ENCODE results near the gene UBXN4. TPM values are rescaled to one million over a fixed set of nuclear protein-coding genes. Genes with fewer than 3 reads are reported as not detected.
"Not testable (repeated sequence)": the region's sequence is repeated elsewhere in the genome, so short reads cannot be mapped to it uniquely, and the experiment has no call there.

UBXN4 gene
- 65.8 TPM for total RNA-seq

DNA sequence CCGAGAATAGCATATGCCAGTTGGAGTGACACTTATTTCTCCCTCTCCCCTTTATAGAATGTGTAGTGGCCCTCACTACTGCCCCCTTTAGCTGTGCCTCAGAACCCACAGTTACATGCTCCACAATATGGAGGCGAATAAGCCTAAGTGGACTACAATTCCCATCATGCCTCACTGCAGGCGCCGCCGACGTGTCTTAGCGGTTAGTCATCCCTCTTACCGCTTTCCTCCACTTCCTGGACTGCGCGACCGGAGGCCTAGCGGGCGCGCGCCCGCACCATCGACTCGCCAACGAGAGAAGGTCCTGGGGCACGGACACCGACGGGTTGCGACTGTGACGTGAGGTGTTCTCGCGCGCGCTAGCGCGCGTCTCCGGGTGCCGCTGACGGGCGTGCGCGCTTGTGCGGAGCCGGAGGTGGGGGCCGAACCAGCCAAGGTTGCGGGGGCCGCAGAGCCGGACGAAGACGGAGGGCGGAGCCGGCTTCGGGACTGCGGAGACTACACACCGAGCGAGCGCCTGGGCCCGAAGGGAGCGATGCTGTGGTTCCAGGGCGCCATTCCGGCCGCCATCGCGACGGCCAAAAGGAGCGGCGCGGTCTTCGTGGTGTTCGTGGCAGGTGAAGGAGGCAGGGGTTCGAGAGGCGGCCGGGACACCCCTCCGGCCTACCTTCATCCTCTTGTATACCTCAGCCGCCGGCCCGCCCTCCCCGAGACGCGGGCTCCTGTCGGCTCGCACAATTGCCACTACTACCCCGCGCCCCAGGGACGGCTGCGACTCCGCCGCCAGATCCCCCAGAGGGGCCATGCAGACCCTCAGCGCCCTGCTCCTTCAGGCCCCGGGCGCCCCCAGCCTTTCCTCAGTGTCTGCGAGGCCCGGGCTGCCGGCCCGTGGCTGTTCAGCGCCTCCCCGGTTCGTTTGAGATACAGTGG lies at the start of gene UBXN4:
TSS of gene UBXN4 (plus strand) at position 461 of the 930 bp plus-strand sequence. CDS start at position 536, 75 bp downstream.
- ATAC-seq (peak; percentile 92), DNase-seq (ENCODE audit: low spot score) (peak; percentile 99)

DNA sequence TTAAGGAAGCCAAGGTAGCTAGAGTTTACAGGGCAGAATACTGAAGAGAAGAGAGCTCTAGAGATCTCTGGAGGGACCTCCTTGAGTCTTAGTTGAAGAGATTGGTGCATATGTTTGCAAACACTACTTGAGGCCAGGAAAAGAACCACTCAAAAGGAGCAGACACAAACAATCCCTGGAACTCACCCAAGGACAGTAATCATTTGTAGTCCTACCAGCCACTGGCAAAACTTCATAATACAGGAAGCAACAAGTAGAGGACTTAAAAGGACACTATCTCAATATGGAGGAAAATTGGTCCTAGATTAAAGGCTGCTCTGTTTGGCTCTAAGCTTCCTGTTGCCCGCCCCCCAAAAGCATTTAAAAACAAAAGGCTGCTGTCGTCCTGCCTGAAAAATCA lies 46.9 kb upstream of the UBXN4 start:
- ATAC-seq (no peak), DNase-seq (ENCODE audit: low spot score) (no peak)

DNA sequence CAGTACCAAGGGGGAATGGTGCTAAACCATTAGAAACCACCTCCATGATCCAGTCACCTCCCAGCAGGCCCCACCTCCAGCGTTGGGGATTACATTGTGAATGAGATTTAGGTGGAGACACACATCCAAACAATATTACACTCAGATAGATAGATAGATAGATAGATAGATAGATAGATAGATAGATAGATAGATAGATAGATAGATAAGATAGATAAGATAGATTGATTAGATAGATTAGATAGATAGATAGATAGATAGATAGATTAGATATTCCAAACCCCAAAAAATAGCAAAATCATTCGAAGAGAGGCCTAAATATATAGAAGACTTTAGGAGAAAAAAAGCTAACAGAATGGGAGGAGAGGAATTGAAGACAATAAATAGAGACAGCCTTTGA lies 42.8 kb upstream of the UBXN4 start:
- DNase-seq (ENCODE audit: low spot score), result no peak
- no peak for ATAC-seq

- no peak for ATAC-seq
Measured at GRCh38 chr2:135701442-135701841, 40.2 kb upstream of the UBXN4 start.

GRCh38 chr2:135703300-135703699 lies 38.4 kb upstream of the UBXN4 start:
- no peak for DNase-seq (ENCODE audit: low spot score)
- ATAC-seq, result peak; percentile 89

More at GRCh38 chr2:135701442-135701841, 40.2 kb upstream of the UBXN4 start:
- DNase-seq (ENCODE audit: low spot score), result no peak

DNA sequence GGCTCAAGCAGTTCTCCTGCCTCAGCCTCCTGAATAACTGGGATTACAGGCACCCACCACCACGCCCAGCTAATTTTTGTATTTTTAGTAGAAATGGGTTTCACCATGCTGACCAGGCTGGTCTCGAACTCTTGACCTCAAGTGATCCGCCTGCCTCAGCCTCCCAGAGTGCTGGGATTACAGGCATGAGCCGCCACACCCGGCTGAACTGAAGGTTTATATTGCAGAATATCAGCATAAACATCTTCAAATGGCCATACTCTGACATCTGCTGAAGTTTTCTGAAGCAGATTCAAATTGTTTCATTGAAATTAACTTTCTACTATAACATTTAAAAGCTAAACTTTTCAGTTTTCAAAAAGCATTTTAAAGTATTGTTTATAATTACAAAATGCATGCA lies 37.6 kb upstream of the UBXN4 start:
- DNase-seq (ENCODE audit: low spot score); ATAC-seq: not testable (repeated sequence)

DNA sequence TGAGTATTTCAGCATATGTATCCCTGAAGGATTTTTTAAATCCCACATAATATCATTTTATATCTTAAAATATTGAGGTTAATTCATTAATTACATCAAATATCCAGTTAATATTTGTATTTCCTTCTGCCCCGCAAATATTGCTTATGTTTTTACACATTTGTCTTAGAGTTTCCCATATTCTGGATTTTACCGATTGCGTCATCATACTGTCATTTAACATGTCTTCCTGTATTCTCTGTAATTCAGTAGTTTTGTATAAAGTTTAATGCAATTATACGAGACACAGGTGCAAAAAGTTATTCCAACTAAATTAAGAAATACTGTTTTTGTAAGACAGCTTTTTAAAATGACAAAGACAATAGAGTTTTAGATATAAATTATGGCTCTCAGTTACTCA lies 33.5 kb upstream of the UBXN4 start:
- DNase-seq (ENCODE audit: low spot score), result no peak
- ATAC-seq, result no peak

- DNase-seq (ENCODE audit: low spot score) (peak; percentile 59), ATAC-seq (peak; percentile 94)
Measured at GRCh38 chr2:135709992-135710391, 31.7 kb upstream of the UBXN4 start.

DNA sequence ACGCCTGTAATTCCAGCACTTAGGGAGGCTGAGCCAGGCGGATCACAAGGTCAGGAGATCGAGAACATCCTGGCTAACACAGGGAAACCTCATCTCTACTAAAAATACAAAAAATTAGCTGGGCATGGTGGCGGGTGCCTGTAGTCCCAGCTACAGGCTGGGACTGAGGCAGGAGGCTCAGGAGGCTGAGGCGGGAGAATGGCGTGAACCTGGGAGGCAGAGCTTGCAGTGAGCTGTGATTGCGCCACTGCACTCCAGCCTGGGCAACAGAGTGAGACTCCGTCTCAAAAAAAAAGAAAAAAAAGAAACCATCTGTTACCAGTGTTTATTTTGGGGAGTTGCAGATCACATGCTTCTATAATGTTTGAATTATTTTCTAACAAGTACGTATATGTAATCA lies 26.6 kb upstream of the UBXN4 start:
- not testable (repeated sequence) for ATAC-seq; DNase-seq (ENCODE audit: low spot score)

DNA sequence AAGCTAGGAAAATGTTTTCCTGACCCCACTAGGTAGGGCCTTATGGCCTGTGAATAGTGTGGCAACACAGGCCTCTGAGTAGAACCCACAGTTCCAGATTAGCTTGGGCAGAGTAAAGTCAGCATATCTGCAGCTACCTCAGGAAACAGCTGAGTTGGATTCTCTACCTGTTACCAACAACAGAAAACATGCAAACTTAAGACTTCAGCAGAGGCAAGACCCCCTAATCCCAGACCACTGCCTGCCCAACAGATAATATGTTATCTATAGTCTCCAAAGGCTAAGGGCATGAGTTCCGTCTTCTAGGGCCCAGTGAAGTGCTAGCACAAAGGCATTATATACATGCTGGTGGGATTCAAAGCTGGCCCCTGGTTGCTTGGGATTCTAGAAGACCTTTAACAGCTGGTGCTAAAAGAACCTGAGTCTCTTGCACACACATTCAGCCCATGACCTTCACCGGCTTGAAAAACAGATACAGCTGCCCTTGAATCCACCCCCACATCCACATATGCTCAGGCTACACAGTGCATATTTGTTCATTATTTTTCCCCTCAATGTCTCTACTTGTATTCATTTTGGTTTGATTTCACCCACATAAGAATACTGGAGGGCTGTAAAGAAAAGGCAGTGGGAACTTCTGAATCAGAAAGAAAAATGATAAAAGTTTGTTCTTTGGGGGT lies 13.5 kb upstream of the UBXN4 start:
- DNase-seq (ENCODE audit: low spot score) (no peak), ATAC-seq (no peak)

- no peak for ATAC-seq
- no peak for DNase-seq (ENCODE audit: low spot score)
Measured at GRCh38 chr2:135732561-135732960, 9.1 kb upstream of the UBXN4 start.

GRCh38 chr2:135733045-135733444 lies 8.6 kb upstream of the UBXN4 start:
- ATAC-seq, result no peak

GRCh38 chr2:135736546-135736945 lies 5.1 kb upstream of the UBXN4 start:
- ATAC-seq, result no peak

More at GRCh38 chr2:135733045-135733444, 8.6 kb upstream of the UBXN4 start:
- DNase-seq (ENCODE audit: low spot score), result no peak

DNA sequence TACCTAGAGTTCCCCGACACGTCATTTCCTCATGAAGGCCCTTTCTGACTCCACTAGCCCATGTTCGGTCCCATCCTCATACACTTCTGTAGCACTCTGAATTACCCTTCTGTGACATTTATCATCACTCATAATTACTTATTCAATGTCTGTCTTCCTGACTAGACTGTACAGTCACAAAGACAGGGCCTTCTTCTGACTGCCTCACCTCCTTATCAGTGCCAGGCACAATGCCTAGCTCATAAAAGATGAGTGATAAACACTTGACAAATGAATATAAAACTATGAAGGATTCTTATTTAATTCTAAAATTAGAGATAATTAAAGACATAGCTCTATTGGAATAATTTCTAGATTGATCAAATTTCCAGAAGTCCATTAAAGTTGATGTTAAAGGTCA lies 1.4 kb upstream of the UBXN4 start:
- ATAC-seq (no peak), DNase-seq (ENCODE audit: low spot score) (no peak)

More at GRCh38 chr2:135736546-135736945, 5.1 kb upstream of the UBXN4 start:
- no peak for DNase-seq (ENCODE audit: low spot score)

DNA sequence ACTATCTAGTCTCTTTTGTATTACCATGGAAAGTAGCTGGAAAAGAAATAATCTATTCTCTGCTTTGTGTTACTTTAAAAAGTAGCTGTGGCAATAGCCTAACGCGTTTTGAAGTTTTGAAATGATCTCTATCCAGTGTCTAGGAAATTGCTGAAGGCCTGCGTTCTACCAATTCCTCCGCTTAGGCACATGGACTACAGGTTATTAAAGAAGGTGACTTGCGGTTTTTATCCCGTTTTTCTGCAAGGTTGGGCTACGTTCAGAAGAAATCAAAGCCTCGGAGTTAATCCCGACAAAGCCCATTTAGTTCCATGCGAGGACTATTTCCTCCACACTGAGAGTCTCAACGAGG lies 636 bp upstream of the UBXN4 start:
- ATAC-seq (no peak), DNase-seq (ENCODE audit: low spot score) (no peak)

DNA sequence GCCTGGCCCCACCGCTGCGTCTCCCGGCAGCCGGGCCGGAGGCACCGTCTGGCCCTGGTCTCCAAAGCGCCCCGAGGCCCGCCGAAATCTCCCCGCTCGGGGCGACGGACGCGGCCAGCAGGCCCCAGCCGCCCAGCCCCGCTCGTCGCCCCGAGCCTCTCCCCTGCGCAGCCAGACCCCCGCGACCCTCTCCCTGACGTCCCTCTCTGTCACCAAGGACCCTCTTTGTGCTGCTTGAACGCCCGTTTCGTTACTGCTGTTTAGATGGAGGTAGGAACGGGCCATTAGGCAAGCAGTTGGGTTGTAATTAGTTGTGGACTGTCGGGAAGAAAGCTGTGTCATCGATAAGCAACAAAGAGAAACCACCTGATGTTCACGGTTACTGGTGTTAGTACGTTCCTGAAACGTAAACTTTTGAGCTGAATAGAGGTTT lies 686 bp downstream of the UBXN4 start:
- peak; percentile 63 for DNase-seq (ENCODE audit: low spot score)
- ATAC-seq, result peak; percentile 57

DNA sequence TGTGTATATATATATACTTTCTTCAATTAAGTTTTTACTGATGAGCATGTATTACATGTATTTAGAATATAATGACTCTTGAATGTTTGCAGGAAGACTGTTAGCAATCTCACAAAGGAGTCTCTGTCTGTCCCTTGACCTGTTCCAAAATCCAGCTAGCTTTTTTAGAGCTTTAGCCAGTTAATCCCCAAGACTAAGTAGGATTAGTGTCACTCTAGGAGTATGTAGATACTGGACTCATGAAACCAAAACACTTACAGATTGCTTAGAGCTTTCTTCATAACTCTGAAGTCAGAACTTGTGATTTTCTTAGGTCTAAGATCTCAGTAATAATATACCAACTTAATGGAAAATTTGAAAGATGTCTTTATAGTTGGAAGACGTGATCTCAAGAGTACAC lies 2.2 kb downstream of the UBXN4 start:
- DNase-seq (ENCODE audit: low spot score) (no peak), ATAC-seq (no peak)

- no peak for ATAC-seq
- DNase-seq (ENCODE audit: low spot score), result no peak
Measured at GRCh38 chr2:135744760-135745314, 3.2 kb downstream of the UBXN4 start.

- no peak for ATAC-seq
Measured at GRCh38 chr2:135745545-135745944, 3.9 kb downstream of the UBXN4 start.

DNA sequence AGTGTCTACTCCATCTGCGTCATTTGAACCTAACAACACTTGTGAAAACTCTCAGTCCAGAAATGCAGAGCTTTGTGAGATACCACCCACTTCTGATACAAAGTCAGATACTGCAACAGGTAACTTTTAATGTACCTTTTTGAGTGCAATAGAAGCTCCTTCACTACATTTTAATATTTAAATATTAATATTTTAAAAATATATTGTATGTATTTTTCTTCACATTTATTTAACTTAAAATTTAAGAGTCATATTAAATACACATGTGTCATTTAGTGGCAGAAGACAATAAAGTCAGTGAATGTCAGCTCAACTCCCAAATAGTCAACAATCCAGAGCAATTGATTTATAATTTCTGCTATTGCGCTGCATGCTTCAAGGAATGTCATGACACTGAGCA lies 13.9 kb downstream of the UBXN4 start:
- ATAC-seq, result no peak
- DNase-seq (ENCODE audit: low spot score), result no peak

More at GRCh38 chr2:135745545-135745944, 3.9 kb downstream of the UBXN4 start:
- no peak for DNase-seq (ENCODE audit: low spot score)

GRCh38 chr2:135756692-135757091 lies 15.0 kb downstream of the UBXN4 start:
- no peak for ATAC-seq
- no peak for DNase-seq (ENCODE audit: low spot score)

DNA sequence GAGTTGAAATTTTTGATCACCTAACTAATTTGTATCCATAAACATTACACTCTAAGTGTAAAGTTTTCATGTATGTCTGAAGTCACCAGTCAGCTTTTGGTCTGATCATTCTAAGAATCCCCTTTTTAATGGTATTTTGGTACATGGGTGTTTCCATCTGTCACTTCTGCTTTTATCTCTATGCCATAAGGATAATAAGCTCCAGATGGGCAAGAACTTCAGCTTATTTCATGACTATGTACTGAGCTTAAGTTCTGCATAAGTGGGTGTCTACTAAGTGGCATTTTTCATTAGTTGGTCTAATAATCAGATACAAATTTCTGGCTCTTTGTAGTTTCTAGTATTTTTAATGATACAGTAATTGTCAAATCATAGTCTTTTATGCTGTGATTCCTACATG lies 20.4 kb downstream of the UBXN4 start:
- ATAC-seq (no peak), DNase-seq (ENCODE audit: low spot score) (no peak)

Data from left lobe of liver (tissue), 2 donors.